Lung (tissue), 12 donors: Measurements from ENCODE around the gene FMR1NB. TPM values are rescaled to one million over a fixed set of nuclear protein-coding genes. Genes with fewer than 3 reads are reported as not detected.
A peak's percentile ranks its signal among the peaks of the same experiment; 100 is the strongest.

Source experiments
- ATAC-seq: fragments of 200-7000 bp; cut with Tn5 transposase; one replicate; pipeline ENCODE4 v1.9.1; 2020; ENCODE audit warnings: moderate number of reproducible peaks; ENCODE audit not compliant: insufficient read depth, low FRiP score
- DNase-seq, 3 donors: peaks; one replicate each; pipeline ENCODE4 v3.0.0-alpha.2; 2013 to 2017
- H3K27ac ChIP-seq, 2 donors: one replicate each; pipeline ENCODE4 v1.5.1; 2013; ENCODE audit warnings: mild to moderate bottlenecking in 2 of 2, moderate library complexity in 2 of 2, control low read depth in 1 of 2, inconsistent platforms in 1 of 2, low read depth in 1 of 2, low read length in 1 of 2
- H3K27me3 ChIP-seq, 3 donors: one replicate each; pipeline ENCODE4 v1.5.1; 2013; ENCODE audit warnings: low read length in 2 of 3; ENCODE audit not compliant: control insufficient read depth in 3 of 3, insufficient read depth in 3 of 3
- H3K36me3 ChIP-seq, 4 donors: one replicate each; pipeline ENCODE4 v1.5.1; 2013; ENCODE audit warnings: low read length in 4 of 4, mild to moderate bottlenecking in 1 of 4, moderate library complexity in 1 of 4; ENCODE audit not compliant: control insufficient read depth in 4 of 4, insufficient read depth in 4 of 4
- H3K4me1 ChIP-seq, 5 donors: one replicate each; pipeline ENCODE4 v1.5.1; 2013; ENCODE audit warnings: low read length in 5 of 5, mild to moderate bottlenecking in 2 of 5, moderate library complexity in 1 of 5; ENCODE audit not compliant: control insufficient read depth in 5 of 5, insufficient read depth in 5 of 5
- H3K4me3 ChIP-seq: one replicate; pipeline ENCODE4 v1.5.1; 2013; ENCODE audit warnings: mild to moderate bottlenecking, control low read depth, moderate library complexity
- H3K9ac ChIP-seq, 2 donors: one replicate each; pipeline ENCODE4 v1.5.1; 2013; ENCODE audit warnings: low read length in 2 of 2, control low read depth in 1 of 2; ENCODE audit not compliant: insufficient read depth in 1 of 2
- H3K9me3 ChIP-seq, 4 donors: one replicate each; pipeline ENCODE4 v1.5.1; 2013; ENCODE audit warnings: low read length in 3 of 4, mild to moderate bottlenecking in 1 of 4, moderate library complexity in 1 of 4; ENCODE audit not compliant: control insufficient read depth in 4 of 4, insufficient read depth in 3 of 4
- CTCF ChIP-seq: IDR thresholded peaks from 2 replicates; pipeline ENCODE4 v1.5.1; 2012; ENCODE audit warnings: mild to moderate bottlenecking; ENCODE audit errors: control extremely low read depth, extremely low read depth
- WGBS, 2 donors: extraction: QIAGEN DNeasy Blood & Tissue Kit; methylation state at CpG; one replicate each; pipeline ENCODE4 v1.1.7; 2013; 5-methylcytosine and 5-hydroxymethylcytosine counted together
- polyA plus RNA-seq, 2 donors: library from polyadenylated mRNA; stranded (reverse); fragments of 200-250 nt; gene quantifications; one replicate each; pipeline ENCODE4 v1.2.1, GENCODE V29; 2013
- total RNA-seq, 2 donors: library from RNA; depleted of rRNA in 1 of 2; stranded (reverse); fragments of >200 nt in 1 of 2; gene quantifications; one replicate each; pipeline ENCODE4 v1.2.1, GENCODE V29; 2014 to 2021
- donor health status: control.
- donor health status: control.
- donor health status: Bipolar disorder and iron deficiency.
- donor health status: healthy.
- donor health status: DM: yes; HTN: yes; CAD: no.

The FMR1NB gene
- total and polyA plus RNA-seq, 4 donors = not detected

- H3K9ac ChIP-seq = no peak overlapping the region
- peaks cover 2 to 7% (median 6%) of the 10 kb centered on the region in 4 donors for H3K36me3 ChIP-seq
- no peaks in the 10 kb centered on the region for H3K9me3 ChIP-seq
- no peak overlapping the region for H3K27ac ChIP-seq
- no peaks in the 10 kb centered on the region for H3K4me1 ChIP-seq
- ATAC-seq (no peak), DNase-seq (no peak)
- no peak overlapping the region for H3K4me3 ChIP-seq
- no peak for TF ChIP-seq CTCF
- no peaks in the 10 kb centered on the region for H3K27me3 ChIP-seq
- WGBS, 2 donors = 95 to 100% methylated on average over 5 of the region's 5 CpGs
Measured at GRCh38 chrX:147945286-147945685, 35.9 kb upstream of the FMR1NB start.

GRCh38 chrX:147948531-147948930, 32.6 kb upstream of the FMR1NB start:
- ATAC-seq (no peak), DNase-seq (no peak)
- no peak overlapping the region for H3K9ac ChIP-seq
- H3K4me1 ChIP-seq = no peaks in the 10 kb centered on the region
- peaks cover 0 to 5% (median 2%) of the 10 kb centered on the region in 4 donors for H3K36me3 ChIP-seq
- H3K27ac ChIP-seq = no peak overlapping the region
- TF ChIP-seq CTCF = no peak
- 89 to 97% methylated on average over 7 of the region's 7 CpGs for WGBS, 2 donors
- no peaks in the 10 kb centered on the region for H3K27me3 ChIP-seq
- no peak overlapping the region for H3K4me3 ChIP-seq
- H3K9me3 ChIP-seq = no peaks in the 10 kb centered on the region

DNA sequence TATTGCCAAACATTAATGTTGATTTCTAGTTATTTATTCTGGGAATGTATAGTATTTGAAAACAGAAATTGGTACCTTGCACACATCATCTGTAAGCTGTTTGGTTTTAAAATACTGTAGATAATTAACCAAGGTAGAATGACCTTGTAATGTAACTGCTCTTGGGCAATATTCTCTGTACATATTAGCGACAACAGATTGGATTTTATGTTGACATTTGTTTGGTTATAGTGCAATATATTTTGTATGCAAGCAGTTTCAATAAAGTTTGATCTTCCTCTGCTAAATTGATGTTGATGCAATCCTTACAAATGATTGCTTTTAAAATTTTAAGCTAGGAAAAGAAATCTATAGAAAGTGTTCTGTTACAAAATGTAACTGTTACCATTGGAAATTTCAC, 30.8 kb upstream of the FMR1NB start:
- Histone ChIP-seq H3K4me3 (no peak overlapping the region), H3K9me3 (no peaks in the 10 kb centered on the region), H3K4me1 (no peaks in the 10 kb centered on the region), H3K36me3 (peaks cover 0 to 2% (median under 1%) of the 10 kb centered on the region in 4 donors), H3K27ac (no peak overlapping the region), H3K9ac (no peak overlapping the region), H3K27me3 (peaks cover 0 to 2% (median 0%) of the 10 kb centered on the region in 3 donors)
- TF ChIP-seq CTCF = no peak
- no peak for DNase-seq
- WGBS, 2 donors = 66 to 93% methylated on average over 1 of the region's 1 CpG
- no peak for ATAC-seq

GRCh38 chrX:147953976-147954375, 27.2 kb upstream of the FMR1NB start:
- Histone ChIP-seq H3K9ac (no peak overlapping the region), H3K36me3 (no peaks in the 10 kb centered on the region), H3K9me3 (no peaks in the 10 kb centered on the region), H3K4me3 (no peak overlapping the region), H3K27me3 (peaks cover 0 to 2% (median 0%) of the 10 kb centered on the region in 3 donors), H3K4me1 (no peaks in the 10 kb centered on the region), H3K27ac (no peak overlapping the region)
- no peak for TF ChIP-seq CTCF
- WGBS, 2 donors = 38 to 70% methylated on average over 2 of the region's 2 CpGs
- ATAC-seq = no peak
- peak in 1 of 3 donors; percentile 6 for DNase-seq
